ENCODE results near the gene CCDC8. TPM values are rescaled to one million over a fixed set of nuclear protein-coding genes. Genes with fewer than 3 reads are reported as not detected.

CCDC8 gene
- total and polyA plus RNA-seq, 9 of the 15 experiments (the other 6 are each of a cell fraction or from before 2014, with no cell fraction given), result 0.68 to 30.8 (median 15.6) TPM

- TF ChIP-seq AFF4 (CRISPR knock-in tag; IDR thresholded peaks at IDR 0.05) (no peak), NCOA6 (IDR thresholded peaks at IDR 0.05) (no peak), SMAD2 (IDR thresholded peaks at IDR 0.05; ENCODE audit: low read depth, low read length) (no peak), FOXP4 (CRISPR knock-in tag; IDR thresholded peaks at IDR 0.05; ENCODE audit: borderline replicate concordance) (no peak), ZNF76 (CRISPR knock-in tag; IDR thresholded peaks at IDR 0.05; ENCODE audit: borderline replicate concordance) (no peak), VEZF1 (CRISPR knock-in tag; IDR thresholded peaks at IDR 0.05) (peak; percentile 90), POLR2A (conservative IDR thresholded peaks at IDR 0.05) (peak; percentile 93), MAFK (IDR thresholded peaks at IDR 0.05; ENCODE audit: low read length) (peak; percentile 50; the same call in 1 of the 2 replicates), KAT2B (IDR thresholded peaks at IDR 0.05; ENCODE audit: low read depth, low read length) (no peak), CHD4 (IDR thresholded peaks at IDR 0.05; ENCODE audit: insufficient read depth, insufficient replicate concordance, low read depth, low read length, poor library complexity, severe bottlenecking) (no peak), HOXB6 (CRISPR knock-in tag; IDR thresholded peaks at IDR 0.05; ENCODE audit: borderline replicate concordance) (no peak), U2AF1 (optimal IDR thresholded peaks at IDR 0.05; ENCODE audit: low read depth, low read length) (no peak), ARID4B (CRISPR knock-in tag; IDR thresholded peaks at IDR 0.05) (peak; percentile 79; the same call in 1 of the 2 replicates), ZNF174 (CRISPR knock-in tag; IDR thresholded peaks at IDR 0.05) (no peak), BHLHE40 (IDR thresholded peaks at IDR 0.05; ENCODE audit: low read length) (no peak), NR2F6 (CRISPR knock-in tag; IDR thresholded peaks at IDR 0.05) (no peak)
Observed at GRCh38 chr19:46413262-46414031, at the start of gene CCDC8 (continued).
